HG03064 (cell line): ENCODE measurements around the gene WDR27.
"Not testable (repeated sequence)": the region's sequence is repeated elsewhere in the genome, so short reads cannot be mapped to it uniquely, and the experiment has no call there.

Source experiments
- ATAC-seq: cut with Tn5 transposase; IDR thresholded peaks from one replicate; pipeline ENCODE4 v1.9.1; 2021; ENCODE audit warnings: low read depth; ENCODE audit not compliant: unreplicated experiment

The WDR27 gene

GRCh38 chr6:169714178-169714577 is 12.3 kb upstream of the WDR27 start:
- no peak for ATAC-seq

DNA sequence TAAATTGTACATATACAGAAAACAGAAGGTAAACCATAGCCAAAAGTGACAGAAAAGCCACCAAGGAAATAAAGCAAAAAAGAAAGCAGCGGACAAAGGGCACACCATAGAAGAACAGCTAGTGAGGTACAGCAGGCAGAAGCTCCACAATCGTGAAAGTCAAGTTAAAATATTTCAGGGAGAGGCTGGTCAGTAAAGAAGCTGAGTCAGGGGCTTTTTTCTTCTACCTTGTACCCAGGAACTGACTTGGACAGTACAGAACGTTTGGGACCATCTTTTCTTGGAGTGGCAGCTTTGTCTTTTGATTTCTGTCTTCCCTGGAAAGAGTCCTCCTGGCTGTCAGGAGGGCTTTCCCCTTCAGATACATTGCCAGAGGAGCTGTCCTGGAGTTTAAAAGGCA is 8.2 kb upstream of the WDR27 start:
- ATAC-seq, result no peak

GRCh38 chr6:169709293-169709692 is 7.5 kb upstream of the WDR27 start:
- ATAC-seq, result no peak

GRCh38 chr6:169707772-169708171 is 5.9 kb upstream of the WDR27 start:
- ATAC-seq, result no peak

DNA sequence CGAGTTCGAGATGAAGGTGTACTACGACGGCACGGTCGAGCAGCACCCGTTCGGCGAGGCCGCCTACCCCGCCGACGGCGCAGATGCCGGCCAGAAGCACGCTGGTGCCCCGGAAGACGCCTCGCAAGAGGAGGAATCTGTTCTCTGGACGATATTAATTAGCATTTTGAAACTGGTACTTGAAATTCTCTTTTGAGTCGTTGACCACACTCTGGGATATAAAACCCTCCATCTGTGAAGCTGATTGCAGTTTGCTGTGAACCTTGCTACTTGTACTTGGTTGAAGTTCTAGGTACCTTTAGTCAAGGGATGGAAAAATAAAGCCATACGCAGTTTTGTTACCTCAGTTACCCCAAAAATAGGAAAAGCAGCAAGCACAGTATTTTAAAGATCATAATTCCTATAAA is 1.0 kb upstream of the WDR27 start:
- ATAC-seq, result no peak

DNA sequence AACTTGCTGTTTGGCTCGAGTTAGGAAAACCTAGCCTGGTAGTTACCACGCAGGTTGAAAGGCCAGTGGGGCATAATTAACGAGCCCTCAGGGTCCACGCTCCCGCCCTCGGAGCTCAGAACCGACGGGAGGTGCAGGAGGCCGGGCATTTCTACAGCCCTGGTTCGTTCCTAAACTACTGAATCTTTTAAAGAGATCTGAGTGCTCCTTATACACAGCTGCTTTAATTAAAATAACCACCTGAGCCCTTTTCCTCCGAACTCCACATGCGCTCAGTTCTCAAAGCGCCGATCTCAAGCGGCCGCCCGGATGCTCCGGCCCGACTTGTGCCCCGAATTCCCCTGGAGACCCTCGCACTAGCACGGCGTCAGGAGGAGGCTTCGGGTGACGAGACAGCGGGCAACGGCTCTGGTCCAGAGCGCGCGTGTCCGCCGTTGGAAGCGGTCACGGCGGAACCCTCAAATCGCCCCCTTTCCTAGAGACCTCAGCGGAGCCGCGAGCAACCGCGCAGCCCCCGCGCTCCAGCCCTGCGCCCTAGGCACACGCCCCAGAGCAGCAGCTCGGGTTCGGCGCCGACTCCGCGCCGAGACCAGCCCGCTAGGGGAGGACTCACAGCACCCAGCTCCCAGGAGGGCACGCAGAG is 397 bp downstream of the WDR27 start:
- ATAC-seq, result peak; percentile 2

- no peak for ATAC-seq
Observed at GRCh38 chr6:169700296-169700695, 1.5 kb downstream of the WDR27 start.

GRCh38 chr6:169697115-169697514 is 4.7 kb downstream of the WDR27 start:
- ATAC-seq, result not testable (repeated sequence)

DNA sequence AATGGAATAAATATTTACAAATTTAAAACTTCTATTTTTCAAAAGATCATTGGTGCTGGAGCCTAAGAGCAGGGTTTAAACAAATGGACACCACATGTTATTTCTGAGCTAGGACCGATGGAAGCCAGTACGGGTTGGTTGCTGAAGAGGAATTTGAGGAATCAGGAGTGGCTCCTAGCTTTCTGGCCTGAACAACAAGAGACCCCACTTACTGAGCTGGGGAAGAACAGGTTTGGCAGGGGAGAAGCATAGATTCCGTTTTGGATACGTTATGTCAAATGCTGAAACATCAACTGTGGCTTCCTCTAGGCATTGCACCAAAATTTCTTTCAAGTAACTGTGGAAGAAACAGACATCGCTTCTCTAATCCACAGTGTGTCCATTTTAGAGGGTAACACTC is 6.7 kb downstream of the WDR27 start:
- no peak for ATAC-seq

- no peak for ATAC-seq
Observed at GRCh38 chr6:169692516-169692915, 9.3 kb downstream of the WDR27 start.

DNA sequence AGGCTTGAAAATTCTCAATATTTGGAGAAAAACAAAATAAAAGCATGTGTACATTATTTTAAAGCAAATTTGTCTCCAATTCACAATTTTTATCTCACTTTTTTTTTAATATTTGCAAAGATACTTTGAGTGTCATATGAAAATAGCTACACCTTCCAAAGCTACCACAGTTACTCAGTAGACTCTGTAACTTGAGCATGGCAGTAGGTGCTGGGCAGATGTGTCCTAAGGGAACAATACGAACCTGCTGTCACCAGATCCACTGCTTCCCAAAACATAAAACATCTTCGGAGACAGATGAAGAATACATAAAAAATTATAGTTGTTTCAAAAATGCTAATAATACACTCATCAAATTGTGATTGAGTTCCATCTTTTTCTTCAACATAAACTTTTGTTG is 10.6 kb downstream of the WDR27 start:
- ATAC-seq, result no peak

DNA sequence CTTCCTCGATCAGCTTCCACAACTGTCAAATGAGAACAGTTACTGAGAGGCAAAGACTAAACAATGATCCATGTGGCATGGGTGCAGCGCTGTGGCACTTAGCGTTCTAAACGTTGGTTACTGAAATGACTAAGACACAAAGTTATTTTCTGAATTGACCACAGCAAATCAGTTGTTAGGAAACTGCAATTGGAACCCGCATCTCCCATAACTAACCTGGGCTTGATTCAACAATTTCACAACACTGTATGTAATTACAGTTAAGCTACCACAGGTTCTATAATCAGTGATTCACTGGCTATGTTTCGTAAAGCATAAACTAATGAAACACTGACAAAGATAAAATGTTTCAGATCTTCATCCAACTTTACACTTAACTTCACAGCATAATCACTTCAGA is 12.5 kb downstream of the WDR27 start:
- ATAC-seq, result no peak

DNA sequence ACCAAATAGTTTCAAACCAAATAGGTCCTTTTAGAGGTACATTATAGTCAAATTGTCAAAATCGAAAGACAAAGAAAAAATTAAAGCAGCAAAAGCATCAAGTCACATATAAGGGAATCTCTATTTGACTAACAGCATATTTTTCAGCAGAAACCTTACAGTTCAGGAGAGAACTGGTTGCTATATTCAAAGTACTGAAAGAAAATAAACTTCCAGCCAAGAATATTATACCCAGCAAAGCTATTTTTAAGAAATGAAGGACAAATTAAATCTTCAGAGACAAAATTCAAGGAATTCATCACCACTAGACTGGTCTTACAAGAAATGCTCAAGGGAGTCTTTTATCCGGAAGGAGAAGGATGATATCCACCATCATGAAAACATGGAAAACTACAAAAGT is 16.0 kb downstream of the WDR27 start:
- ATAC-seq, result no peak

- no peak for ATAC-seq
Observed at GRCh38 chr6:169684056-169684455, 17.8 kb downstream of the WDR27 start.

GRCh38 chr6:169678342-169678741 is 23.5 kb downstream of the WDR27 start:
- no peak for ATAC-seq

- ATAC-seq, result no peak
Observed at GRCh38 chr6:169677096-169677495, 24.7 kb downstream of the WDR27 start.

- no peak for ATAC-seq
Observed at GRCh38 chr6:169675011-169675410, 26.8 kb downstream of the WDR27 start.

DNA sequence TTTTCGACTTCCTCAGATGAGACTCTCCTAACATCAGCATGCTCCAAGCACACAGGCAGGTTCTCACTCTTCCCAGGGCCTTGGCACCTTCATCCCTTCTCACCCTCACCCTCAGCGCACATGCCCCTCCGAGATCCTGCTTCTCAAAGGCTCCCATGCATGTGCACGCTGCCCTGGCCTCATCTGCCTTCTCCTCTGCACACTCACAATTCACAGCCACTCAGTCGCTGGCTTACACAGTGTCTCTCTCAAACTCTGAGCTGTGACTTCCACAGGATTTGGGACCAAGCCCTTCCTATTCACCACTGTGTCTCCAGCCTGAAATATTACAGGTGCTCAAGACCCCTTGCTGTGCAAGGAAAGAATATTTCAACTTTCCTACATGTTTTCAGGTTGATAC is 30.3 kb downstream of the WDR27 start:
- ATAC-seq, result no peak

GRCh38 chr6:169669889-169670288 is 31.9 kb downstream of the WDR27 start:
- ATAC-seq, result no peak

GRCh38 chr6:169669147-169669546 is 32.7 kb downstream of the WDR27 start:
- no peak for ATAC-seq

GRCh38 chr6:169668203-169668847 is 33.5 kb downstream of the WDR27 start:
- ATAC-seq, result no peak

- ATAC-seq, result no peak
Observed at GRCh38 chr6:169667716-169668115, 34.1 kb downstream of the WDR27 start.

- ATAC-seq, result no peak
Observed at GRCh38 chr6:169666441-169666840, 35.4 kb downstream of the WDR27 start.
